Mesenchymal stem cell (in vitro differentiated cells and primary cell): ENCODE data around the gene BRD4.

ENCODE experiments used
- DNase-seq: peaks from one replicate; pipeline ENCODE4 v3.0.0-alpha.2; 2013
- H2AFZ ChIP-seq: one replicate; pipeline ENCODE4 v1.6.1; 2013; ENCODE audit warnings: low read depth, mild to moderate bottlenecking, control low read depth, inconsistent platforms, low read length, moderate library complexity
- H2AK5ac ChIP-seq: 2 replicates; pipeline ENCODE4 v1.6.1; 2013; ENCODE audit warnings: low read length, moderate library complexity, mild to moderate bottlenecking, inconsistent platforms; ENCODE audit not compliant: severe bottlenecking
- H2BK120ac ChIP-seq: one replicate; pipeline ENCODE4 v1.6.1; 2013; ENCODE audit warnings: low read depth, mild to moderate bottlenecking, inconsistent platforms, low read length, moderate library complexity
- H2BK12ac ChIP-seq, 2 experiments: one replicate each; pipeline ENCODE4 v1.6.1; 2013; ENCODE audit warnings: inconsistent platforms in 2 of 2, low read length in 2 of 2, mild to moderate bottlenecking in 2 of 2, moderate library complexity in 2 of 2, control low read depth in 1 of 2
- H2BK15ac ChIP-seq: one replicate; pipeline ENCODE4 v1.6.1; 2013; ENCODE audit warnings: mild to moderate bottlenecking, low read depth, inconsistent platforms; ENCODE audit not compliant: poor library complexity, severe bottlenecking
- H2BK5ac ChIP-seq: 2 replicates; pipeline ENCODE4 v1.6.1; 2013; ENCODE audit warnings: low read depth, mild to moderate bottlenecking, low read length, control low read depth, inconsistent platforms; ENCODE audit not compliant: poor library complexity, severe bottlenecking
- H3K14ac ChIP-seq, 2 experiments: one replicate each; pipeline ENCODE4 v1.6.1; 2013; ENCODE audit warnings: inconsistent platforms in 2 of 2, low read length in 2 of 2, control low read depth in 1 of 2, mild to moderate bottlenecking in 1 of 2, moderate library complexity in 1 of 2
- H3K18ac ChIP-seq, 2 experiments: one replicate each; pipeline ENCODE4 v1.6.1; 2013; ENCODE audit warnings: inconsistent platforms in 2 of 2, low read length in 2 of 2, control low read depth in 1 of 2, low read depth in 1 of 2, mild to moderate bottlenecking in 1 of 2
- H3K23ac ChIP-seq, 2 experiments: one replicate each; pipeline ENCODE4 v1.6.1; 2013; ENCODE audit warnings: inconsistent platforms in 2 of 2, low read length in 2 of 2, mild to moderate bottlenecking in 2 of 2, moderate library complexity in 2 of 2, control low read depth in 1 of 2
- H3K27ac ChIP-seq: 2 replicates; pipeline ENCODE4 v1.5.1; 2013; ENCODE audit warnings: mild to moderate bottlenecking, moderate library complexity, low read length, control low read depth, inconsistent platforms; ENCODE audit not compliant: poor library complexity, severe bottlenecking
- H3K27me3 ChIP-seq, 2 experiments: 2 replicates each; pipeline versions ENCODE4 v1.6.1 to v1.7.0; 2013; ENCODE audit warnings: low read length in 2 of 2, mild to moderate bottlenecking in 2 of 2, moderate library complexity in 2 of 2, control low read depth in 1 of 2, inconsistent platforms in 1 of 2; ENCODE audit not compliant: control insufficient read depth in 1 of 2, insufficient read depth in 1 of 2
- H3K36me3 ChIP-seq, 2 experiments: 2 replicates each; pipeline versions ENCODE4 v1.6.1 to v1.7.0; 2013; ENCODE audit warnings: low read length in 2 of 2, control low read depth in 1 of 2, inconsistent platforms in 1 of 2, low read depth in 1 of 2, mild to moderate bottlenecking in 1 of 2; ENCODE audit not compliant: insufficient read depth in 2 of 2, control insufficient read depth in 1 of 2
- H3K4ac ChIP-seq, 2 experiments: one replicate each; pipeline ENCODE4 v1.6.1; 2013; ENCODE audit warnings: inconsistent platforms in 2 of 2, low read length in 2 of 2, mild to moderate bottlenecking in 2 of 2, moderate library complexity in 2 of 2, control low read depth in 1 of 2, low read depth in 1 of 2
- H3K4me1 ChIP-seq: 2 replicates; pipeline ENCODE4 v1.6.1; 2013; ENCODE audit warnings: low read depth, low read length, control low read depth; ENCODE audit not compliant: control insufficient read depth, insufficient read depth
- H3K4me2 ChIP-seq: 2 replicates; pipeline ENCODE4 v1.6.1; 2013; ENCODE audit warnings: low read length, mild to moderate bottlenecking, inconsistent platforms; ENCODE audit not compliant: poor library complexity, severe bottlenecking
- H3K4me3 ChIP-seq, 2 experiments: 2 replicates each; pipeline versions ENCODE4 v1.5.1 to v1.7.0; 2013; ENCODE audit warnings: low read length in 2 of 2, mild to moderate bottlenecking in 2 of 2, control low read depth in 1 of 2, low read depth in 1 of 2; ENCODE audit not compliant: insufficient read depth in 1 of 2
- H3K79me1 ChIP-seq: replicated peaks from 2 replicates; pipeline ENCODE4 v1.6.1; 2013; ENCODE audit warnings: mild to moderate bottlenecking, control low read depth, low read length, inconsistent platforms; ENCODE audit not compliant: poor library complexity, severe bottlenecking
- H3K9ac ChIP-seq: 2 replicates; pipeline ENCODE4 v1.7.0; 2013; ENCODE audit warnings: mild to moderate bottlenecking, low read length, moderate library complexity
- H3K9me3 ChIP-seq: 2 replicates; pipeline ENCODE4 v1.7.0; 2013; ENCODE audit warnings: mild to moderate bottlenecking, low read length; ENCODE audit not compliant: control insufficient read depth
- H4K8ac ChIP-seq: one replicate; pipeline ENCODE4 v1.6.1; 2013; ENCODE audit warnings: inconsistent platforms, mild to moderate bottlenecking, low read length, moderate library complexity
- H4K91ac ChIP-seq: one replicate; pipeline ENCODE4 v1.6.1; 2013; ENCODE audit warnings: mild to moderate bottlenecking, low read length, inconsistent platforms
- WGBS: methylation state at CpG from one replicate; pipeline ENCODE4 v1.1.7; 2013; ENCODE audit warnings: mixed read lengths; 5-methylcytosine and 5-hydroxymethylcytosine counted together

The BRD4 gene

DNA sequence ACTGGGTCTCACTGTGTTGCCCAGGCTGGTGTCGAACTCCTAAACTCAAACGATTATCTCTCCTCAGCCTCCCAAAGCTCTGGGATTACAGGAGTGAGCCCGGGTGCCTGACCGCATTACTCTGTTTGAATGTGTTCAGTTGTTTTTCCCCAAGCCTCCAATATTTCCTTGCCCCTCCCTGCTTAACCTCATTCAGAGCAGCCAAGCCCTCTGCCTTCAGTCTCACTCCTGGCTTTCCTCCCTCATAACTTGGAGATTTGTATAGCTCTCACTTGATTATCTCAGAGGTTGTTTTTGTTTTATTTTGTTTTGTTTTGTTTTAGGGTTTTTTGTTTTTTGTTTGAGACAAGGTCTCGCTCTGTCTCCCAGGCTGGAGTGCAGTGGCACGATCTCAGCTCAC lies 111.5 kb downstream of the BRD4 start:
- H2BK15ac ChIP-seq = no peak overlapping the region
- WGBS = 99% methylated on average over 6 of the region's 6 CpGs
- no peak overlapping the region for H3K14ac ChIP-seq
- H4K91ac ChIP-seq = no peak overlapping the region
- H3K18ac ChIP-seq = no peak overlapping the region
- no peaks in the 10 kb centered on the region for H3K36me3 ChIP-seq
- no peak overlapping the region for H2BK5ac ChIP-seq
- H3K23ac ChIP-seq = no peak overlapping the region
- H3K4me2 ChIP-seq = no peak overlapping the region
- no peaks in the 10 kb centered on the region for H3K79me1 ChIP-seq
- no peak overlapping the region for H3K4ac ChIP-seq
- H3K9ac ChIP-seq = no peak overlapping the region
- no peaks in the 10 kb centered on the region for H3K9me3 ChIP-seq
- no peak overlapping the region for H2BK12ac ChIP-seq
- H2AK5ac ChIP-seq = no peak overlapping the region
- peaks cover 16% of the 10 kb centered on the region for H3K4me1 ChIP-seq
- no peaks in the 10 kb centered on the region for H3K27me3 ChIP-seq
- no peak overlapping the region for H3K4me3 ChIP-seq
- DNase-seq = no peak
- H3K27ac ChIP-seq = no peak overlapping the region
- no peak overlapping the region for H2BK120ac ChIP-seq
- H2AFZ ChIP-seq = no peak overlapping the region
- H4K8ac ChIP-seq = no peak overlapping the region

GRCh38 chr19:15218501-15218900 lies 113.8 kb downstream of the BRD4 start:
- no peak overlapping the region for H3K14ac ChIP-seq
- H3K4ac ChIP-seq = no peak overlapping the region
- no peak overlapping the region for H2AK5ac ChIP-seq
- H2BK120ac ChIP-seq = no peak overlapping the region
- H2BK12ac ChIP-seq = no peak overlapping the region
- 76% methylated on average over 7 of the region's 7 CpGs for WGBS
- no peak overlapping the region for H3K27ac ChIP-seq
- H3K9me3 ChIP-seq = no peaks in the 10 kb centered on the region
- no peak for DNase-seq
- no peaks in the 10 kb centered on the region for H3K79me1 ChIP-seq
- peaks cover 10% of the 10 kb centered on the region for H3K4me1 ChIP-seq
- H2BK5ac ChIP-seq = no peak overlapping the region
- no peak overlapping the region for H3K4me2 ChIP-seq
- H3K9ac ChIP-seq = no peak overlapping the region
- no peak overlapping the region for H3K23ac ChIP-seq
- H4K8ac ChIP-seq = no peak overlapping the region
- no peaks in the 10 kb centered on the region for H3K36me3 ChIP-seq
- no peak overlapping the region for H4K91ac ChIP-seq
- H2AFZ ChIP-seq = peak overlapping the region; percentile 23
- no peaks in the 10 kb centered on the region for H3K27me3 ChIP-seq
- no peak overlapping the region for H2BK15ac ChIP-seq
- no peak overlapping the region for H3K4me3 ChIP-seq
- H3K18ac ChIP-seq = no peak overlapping the region

DNA sequence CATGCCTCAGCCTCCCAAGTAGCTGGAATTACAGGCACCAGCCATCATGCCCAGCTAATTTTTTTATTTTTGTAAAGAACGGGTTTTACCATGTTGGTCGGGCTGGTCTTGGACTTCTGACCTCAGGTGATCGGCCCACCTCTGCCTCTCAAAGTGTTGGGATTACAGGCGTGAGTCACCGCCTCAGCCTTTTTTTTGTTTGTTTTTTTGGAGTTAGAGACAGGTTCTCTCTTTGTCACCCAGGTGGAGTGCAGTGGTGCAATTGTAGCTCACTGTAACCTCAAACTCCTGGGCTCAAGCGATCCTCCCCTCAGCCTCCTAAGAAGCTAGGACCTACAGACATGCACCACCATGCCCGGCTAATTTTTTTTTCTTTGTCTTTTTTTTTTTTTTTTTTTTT lies 116.0 kb downstream of the BRD4 start:
- no peak overlapping the region for H2BK15ac ChIP-seq
- H3K4me1 ChIP-seq = no peaks in the 10 kb centered on the region
- H2BK5ac ChIP-seq = no peak overlapping the region
- H3K4me3 ChIP-seq = no peak overlapping the region
- H3K4ac ChIP-seq = no peak overlapping the region
- H3K9me3 ChIP-seq = no peaks in the 10 kb centered on the region
- no peak overlapping the region for H4K8ac ChIP-seq
- H3K36me3 ChIP-seq = no peaks in the 10 kb centered on the region
- H2BK12ac ChIP-seq = no peak overlapping the region
- no peak overlapping the region for H4K91ac ChIP-seq
- no peak overlapping the region for H2AFZ ChIP-seq
- H3K27me3 ChIP-seq = no peaks in the 10 kb centered on the region
- H2AK5ac ChIP-seq = no peak overlapping the region
- H3K4me2 ChIP-seq = no peak overlapping the region
- DNase-seq = no peak
- no peak overlapping the region for H3K23ac ChIP-seq
- no peak overlapping the region for H3K27ac ChIP-seq
- no peak overlapping the region for H3K18ac ChIP-seq
- no peak overlapping the region for H3K9ac ChIP-seq
- WGBS = 93% methylated on average over 6 of the region's 7 CpGs
- no peak overlapping the region for H3K14ac ChIP-seq
- H3K79me1 ChIP-seq = no peaks in the 10 kb centered on the region
- H2BK120ac ChIP-seq = no peak overlapping the region

DNA sequence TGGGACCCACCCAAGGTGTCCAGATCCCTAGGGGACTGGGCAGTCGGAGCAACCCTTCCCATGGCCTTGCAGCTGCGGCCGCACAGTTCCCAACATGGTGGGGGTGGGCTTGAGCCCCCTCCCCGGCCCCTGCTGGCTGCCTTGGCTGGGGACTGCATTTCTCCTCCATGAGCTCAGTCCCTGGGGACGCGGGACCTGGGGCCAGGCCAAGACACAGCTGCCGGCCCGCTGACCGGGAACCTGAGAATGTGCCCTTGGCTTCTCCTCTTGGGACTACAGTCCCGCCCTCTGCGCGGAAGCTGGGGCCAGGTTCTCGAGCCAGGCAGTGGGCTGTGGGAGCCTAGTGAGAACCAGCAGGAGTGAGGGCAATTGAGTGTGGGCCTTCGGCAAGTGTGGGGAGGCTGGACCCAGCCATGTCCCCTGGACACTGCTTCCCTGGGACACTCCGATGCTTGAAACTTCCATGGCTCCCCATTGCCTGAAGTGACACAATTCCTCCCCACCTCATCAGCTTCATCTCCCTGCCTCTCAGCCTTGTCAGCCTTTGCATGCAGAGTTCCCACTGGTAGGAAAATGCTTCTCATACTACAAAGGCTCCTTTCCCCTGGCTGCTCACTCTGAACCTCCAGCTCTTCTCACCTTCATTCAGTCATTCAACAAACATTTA lies 118.5 kb downstream of the BRD4 start:
- no peaks in the 10 kb centered on the region for H3K79me1 ChIP-seq
- no peak overlapping the region for H2AFZ ChIP-seq
- H2BK12ac ChIP-seq = no peak overlapping the region
- H3K4ac ChIP-seq = no peak overlapping the region
- no peaks in the 10 kb centered on the region for H3K36me3 ChIP-seq
- H3K4me2 ChIP-seq = no peak overlapping the region
- no peak overlapping the region for H4K91ac ChIP-seq
- no peak overlapping the region for H3K27ac ChIP-seq
- no peak overlapping the region for H3K18ac ChIP-seq
- no peak overlapping the region for H2BK120ac ChIP-seq
- H2AK5ac ChIP-seq = no peak overlapping the region
- H3K4me3 ChIP-seq = no peak overlapping the region
- DNase-seq = no peak
- H3K14ac ChIP-seq = no peak overlapping the region
- H4K8ac ChIP-seq = no peak overlapping the region
- H3K27me3 ChIP-seq = no peaks in the 10 kb centered on the region
- H3K23ac ChIP-seq = no peak overlapping the region
- no peaks in the 10 kb centered on the region for H3K9me3 ChIP-seq
- 67% methylated on average over 15 of the region's 15 CpGs for whole genome bisulfite sequencing
- H2BK15ac ChIP-seq = no peak overlapping the region
- peaks cover 7% of the 10 kb centered on the region for H3K4me1 ChIP-seq
- no peak overlapping the region for H2BK5ac ChIP-seq
- H3K9ac ChIP-seq = no peak overlapping the region
